Measurements from ENCODE around the gene CBX6.

Gene CBX6

DNA sequence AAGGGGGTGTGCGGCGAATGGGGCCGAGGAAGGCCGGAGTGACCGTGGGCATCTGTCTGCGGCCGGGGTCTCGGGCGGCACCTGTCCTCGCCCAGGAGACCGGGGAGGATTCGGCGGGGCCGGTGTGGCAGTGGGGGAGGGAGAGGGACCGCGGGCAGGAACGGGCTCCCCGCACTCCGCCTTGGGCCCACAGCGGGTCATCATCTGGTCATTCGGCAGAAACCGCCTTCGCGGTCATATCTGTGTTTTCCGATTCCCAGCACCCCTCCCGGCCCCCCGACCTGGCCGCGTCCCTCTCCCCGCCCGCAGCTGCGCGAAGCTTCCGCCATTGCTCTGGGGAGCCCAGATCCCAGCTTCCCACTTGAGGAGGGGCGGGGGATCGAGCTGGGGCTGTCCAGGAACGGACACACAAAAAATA is 824 bp upstream of the CBX6 start:
- peak; percentile 49 for DNase-seq

DNA sequence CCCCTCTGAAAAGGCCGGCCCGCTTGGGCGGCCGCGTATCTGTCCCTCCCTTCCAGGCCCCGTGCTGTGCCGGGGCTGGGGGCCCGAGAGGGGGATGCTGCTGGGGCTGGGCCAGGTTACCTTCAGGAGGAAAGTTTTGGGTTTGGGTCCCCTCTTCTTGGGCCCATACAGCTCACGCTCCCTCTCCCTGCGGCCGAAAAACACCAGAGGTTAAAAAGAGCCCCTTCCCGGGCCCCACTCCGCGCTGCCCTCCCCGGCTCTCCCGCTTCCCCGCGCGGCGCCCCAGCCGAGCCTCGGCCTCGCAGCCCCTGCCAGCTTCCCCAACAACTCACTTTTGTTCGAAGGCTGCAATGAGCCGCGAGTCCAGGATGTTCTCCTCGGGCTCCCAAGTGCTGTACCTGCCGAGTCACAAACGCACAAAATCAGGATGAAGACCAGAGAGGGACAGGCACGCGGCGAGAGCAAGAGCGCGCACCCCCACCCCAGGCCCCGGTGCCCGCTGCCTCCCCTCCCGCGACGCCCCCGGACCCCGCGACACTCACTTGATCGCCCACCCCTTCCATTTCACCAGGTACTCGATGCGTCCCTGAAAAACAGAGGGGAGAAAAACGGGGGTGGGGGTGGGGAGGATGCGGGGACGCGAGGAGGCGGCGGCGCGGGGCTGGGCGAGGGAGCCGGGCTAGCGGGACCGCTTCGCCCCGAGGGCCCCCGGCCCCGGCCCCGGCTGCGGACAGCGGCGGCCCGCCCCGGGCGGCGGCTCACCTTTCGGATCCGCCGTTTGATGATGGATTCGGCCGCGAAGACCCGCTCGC is 450 bp downstream of the CBX6 start:
- peak; percentile 27 for DNase-seq

DNA sequence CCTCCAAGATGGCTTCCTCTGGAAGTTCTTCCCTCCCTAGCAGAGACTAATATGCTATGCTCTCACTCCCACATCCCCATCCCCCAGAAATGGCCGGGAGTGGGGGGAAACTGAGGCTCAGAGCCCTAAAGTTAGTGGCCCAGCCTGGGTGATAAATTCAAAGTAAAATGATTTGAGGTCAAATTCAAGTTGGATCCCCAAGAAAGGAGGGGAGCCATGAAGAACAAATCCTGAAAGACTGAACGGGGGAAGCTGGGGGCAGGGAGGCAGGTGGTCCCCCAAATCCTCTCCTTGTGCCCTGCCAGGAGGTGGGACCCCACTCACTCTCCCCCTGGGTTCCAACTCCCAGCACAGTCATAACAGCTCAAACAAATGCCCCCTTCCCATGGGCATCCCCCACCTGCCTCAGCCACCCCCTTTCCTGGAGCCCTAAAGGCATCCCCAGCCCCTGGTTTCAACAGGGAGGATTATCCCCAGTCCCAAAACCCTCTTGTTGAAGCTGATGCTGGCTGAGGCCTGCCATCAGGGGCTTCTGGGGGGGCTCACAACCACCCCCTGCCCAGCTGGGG is 1.1 kb downstream of the CBX6 start:
- no peak for DNase-seq

DNA sequence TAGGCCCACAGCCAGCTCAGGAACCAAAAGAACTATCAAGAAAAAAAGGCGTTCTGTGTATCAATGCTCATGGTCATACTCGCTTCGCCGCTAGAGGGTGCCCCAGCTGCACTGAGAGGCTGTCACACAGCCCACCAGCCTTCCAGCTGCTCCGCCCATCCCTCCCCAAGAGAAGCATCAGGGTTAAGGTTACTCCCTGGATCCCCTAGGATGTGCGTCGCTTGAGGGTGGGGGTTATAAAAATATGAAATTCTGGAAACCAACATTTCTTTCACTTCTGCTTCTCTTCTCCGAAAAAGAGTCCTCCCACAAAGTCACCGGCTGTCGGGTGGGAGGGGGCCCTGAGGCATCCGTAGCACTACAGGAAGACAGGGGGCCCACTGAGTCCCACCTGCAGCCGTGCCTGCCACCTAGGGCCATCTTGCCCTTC is 1.7 kb downstream of the CBX6 start:
- DNase-seq = peak; percentile 97

DNA sequence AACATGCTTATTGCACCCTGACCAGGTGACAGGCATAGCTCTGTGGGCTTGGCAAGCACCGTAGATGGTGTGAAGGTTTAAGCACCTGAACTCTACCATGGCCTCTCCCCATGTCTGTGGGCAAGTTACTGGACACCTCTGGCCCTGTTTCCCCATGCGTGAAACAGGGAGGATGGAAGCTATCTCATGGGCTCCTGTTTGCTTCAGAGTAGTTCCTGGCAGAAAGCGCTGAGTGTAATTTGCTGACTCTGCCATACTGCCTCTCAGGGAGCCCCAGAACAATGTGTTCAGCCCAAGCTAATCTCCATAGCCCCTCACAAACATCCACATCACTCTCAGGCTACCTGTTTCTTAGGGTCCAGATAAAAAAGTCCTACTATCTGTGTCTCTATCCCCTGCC is 2.4 kb downstream of the CBX6 start:
- no peak for DNase-seq

DNA sequence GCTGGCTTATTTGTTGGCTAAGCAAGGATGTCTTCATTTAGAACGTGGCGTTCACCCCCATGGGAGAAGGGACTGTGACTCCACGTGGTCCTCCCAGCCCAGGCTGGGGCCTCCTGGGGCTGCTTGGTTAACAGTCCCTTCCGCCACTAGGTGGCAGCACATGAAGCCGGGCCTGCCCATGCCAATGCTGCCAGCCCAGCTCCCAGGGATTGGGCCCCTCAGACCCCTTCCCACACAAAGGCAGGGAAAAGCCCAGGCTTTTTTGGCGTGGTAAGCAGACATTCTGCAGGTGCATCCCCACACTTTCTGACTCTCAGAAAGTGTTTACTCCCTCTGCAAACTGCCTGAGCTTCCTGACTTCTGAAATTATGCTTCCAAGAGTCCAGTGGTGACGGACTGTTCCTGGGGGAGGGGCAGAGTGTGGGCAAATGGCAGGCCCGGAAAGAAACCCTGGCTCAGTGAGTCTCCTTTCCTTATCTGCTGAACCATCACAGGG is 3.1 kb downstream of the CBX6 start:
- peak; percentile 90 for DNase-seq

DNA sequence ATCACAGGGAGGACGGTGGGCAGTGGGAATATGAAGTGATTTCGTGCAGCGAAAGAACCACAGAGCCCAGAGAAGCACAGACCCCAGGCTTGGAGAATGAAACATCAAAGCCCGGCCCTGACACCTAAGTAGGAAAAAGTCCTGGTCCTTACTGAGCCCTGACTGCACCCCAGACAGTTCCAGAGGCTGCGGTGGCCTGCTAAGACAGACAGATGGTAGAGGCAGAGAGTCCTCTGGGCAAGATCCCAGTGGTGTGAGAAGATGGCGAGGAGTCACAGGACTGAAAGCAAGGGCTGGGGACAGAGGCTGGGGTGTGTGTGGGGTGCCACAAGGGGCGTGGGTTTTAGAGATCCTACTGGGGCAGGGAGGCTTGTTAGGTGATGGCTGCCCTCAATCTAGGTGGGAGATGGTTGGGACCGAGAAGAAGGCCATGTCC is 3.7 kb downstream of the CBX6 start:
- no peak for DNase-seq

DNA sequence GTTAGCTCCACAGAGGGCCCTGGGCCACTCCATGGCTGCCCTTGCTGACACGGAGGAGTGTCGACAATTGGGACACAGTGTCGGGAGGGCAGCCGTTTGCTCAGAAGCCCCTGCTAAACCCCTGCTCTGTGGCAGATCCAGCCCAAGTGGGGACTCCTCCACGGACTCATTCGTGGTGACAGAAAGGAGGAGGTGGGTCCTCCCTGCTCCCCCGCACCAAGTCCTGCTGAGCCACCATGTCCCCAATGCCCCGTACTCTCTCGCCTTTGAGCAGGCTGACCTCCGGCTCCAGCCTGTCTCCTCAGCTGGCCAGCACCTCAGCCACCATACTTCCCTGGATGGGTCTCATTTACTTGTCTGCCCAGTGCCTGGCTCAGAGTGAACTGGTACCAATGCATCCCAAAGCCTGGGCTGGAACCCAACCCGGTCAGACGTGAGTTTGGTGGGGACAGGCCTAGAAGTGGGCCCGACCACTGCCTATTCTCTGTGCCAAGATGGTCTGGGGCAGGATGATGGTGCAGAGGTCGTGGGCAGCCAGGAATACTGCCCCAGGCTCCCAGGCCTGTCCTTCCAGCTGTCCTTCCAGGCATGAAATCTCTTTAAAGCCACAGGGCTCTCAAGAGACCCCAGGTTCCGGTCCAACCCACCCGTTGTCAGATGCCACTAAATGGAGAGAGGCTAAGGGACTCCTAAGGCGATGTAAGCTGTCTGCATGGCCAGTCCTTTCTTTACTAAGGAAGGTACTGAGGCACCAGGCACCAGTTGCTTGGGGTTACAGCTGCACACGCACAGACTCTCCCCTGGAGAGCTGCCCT is 4.3 kb downstream of the CBX6 start:
- DNase-seq = no peak

DNA sequence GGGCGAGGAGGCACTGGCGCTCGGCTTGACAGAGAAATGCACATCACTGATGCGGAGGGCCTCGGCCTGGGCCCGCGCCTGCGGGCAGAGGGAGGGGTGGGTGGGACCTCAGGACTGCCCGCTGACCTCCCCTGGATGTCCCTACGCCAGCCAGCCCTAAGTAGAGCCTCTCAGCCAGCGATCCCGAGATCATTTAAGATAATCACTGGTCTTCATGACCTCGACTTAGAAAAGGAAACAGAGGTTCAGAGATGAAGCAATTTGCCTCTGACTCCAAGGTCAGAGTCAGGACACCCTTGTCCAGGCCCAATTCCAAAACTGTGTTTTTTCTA is 4.9 kb downstream of the CBX6 start:
- DNase-seq = no peak

DNA sequence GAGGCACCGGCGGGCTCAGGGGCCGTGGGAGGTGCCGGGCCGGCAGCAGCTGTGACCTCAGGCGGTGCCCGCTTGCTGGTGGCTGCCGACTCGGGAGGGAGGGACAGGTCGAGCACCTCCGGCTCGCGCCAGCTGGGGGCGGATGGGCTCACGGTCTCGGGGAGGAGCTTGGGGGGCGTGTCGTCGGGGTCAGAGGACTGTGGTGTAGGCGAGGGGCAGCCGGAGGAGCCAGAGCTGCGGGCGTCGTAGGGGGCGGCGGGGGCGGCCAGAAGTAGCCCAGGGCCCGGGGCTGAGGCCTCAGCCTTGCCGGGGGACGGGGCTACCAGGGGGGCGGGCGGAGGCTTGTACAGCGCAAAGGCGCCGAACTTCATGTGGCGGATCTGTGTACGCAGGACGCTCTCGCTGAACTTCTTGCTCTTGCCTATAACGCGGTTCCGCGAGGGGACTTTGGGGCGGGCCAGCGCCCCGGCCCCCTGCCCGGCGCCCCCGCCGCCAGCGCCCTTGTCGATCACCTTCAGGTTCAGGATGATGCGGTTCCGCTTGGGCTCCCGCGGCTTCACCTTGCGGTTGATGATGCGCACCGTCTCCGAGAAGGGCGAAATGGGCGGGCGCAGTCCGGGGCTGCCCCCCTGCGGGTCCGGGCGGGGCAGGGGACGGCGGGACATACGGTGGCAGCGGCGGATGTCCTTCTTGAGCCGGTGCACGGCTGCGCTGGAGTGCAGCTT is 5.5 kb downstream of the CBX6 start:
- no peak for DNase-seq

DNA sequence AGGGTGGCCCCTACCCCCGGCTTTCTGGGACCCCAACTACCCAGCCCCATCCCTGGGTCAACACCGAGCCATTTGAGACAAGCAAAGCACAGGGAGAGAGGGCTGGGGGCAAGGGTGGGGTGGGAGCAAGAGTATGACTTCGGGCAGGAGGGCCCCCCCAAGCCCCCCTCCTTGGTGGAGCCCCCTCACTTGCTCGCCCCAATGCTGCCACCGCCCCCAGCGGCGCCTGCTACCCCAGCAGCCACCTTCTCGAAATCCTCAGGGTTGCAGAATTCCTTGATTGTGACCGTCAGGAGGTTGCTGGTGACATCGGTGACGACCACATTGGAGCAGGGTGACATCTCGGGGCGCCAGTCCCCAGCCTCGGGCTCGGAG is 6.0 kb downstream of the CBX6 start:
- no peak for DNase-seq

DNA sequence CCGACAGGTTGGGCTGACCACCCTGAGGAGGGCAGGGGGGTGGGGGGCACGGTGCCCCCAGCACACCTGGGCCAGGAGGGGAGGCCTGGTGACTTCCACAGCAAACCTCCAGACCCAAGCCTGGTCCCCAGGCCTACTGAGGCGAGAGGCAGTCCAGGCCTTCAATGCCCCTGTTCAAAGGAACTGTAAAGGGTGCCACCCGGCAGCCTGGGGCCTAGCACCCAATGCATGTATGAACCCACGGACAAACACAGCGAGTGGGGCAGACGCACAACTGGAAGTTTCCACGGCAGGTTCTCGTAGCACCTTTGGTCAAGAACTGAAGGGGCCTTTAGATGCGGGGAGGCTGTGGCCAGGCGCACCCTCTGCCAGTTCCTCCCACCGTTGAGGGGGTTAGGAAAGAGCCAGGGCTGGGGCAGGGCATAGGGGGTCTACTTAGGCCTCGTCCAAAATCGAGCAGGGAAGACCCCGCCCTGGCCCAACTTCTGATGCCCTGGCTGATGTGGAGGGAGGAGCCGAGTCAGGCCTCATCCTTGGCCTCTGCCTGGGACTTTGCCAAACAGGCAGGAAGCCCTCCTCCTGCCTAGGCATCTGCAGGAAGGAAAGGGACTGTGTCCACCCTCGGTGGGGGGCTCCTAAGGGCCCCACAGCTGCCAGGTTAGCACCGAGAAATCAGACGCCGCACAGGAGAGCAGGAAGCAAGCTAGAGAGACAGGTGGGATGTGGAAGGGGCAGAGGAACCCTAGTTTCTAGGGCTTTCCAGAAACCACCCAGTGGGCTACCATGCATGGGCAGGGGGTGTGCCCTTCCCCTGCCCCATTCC is 6.6 kb downstream of the CBX6 start:
- DNase-seq = no peak

DNA sequence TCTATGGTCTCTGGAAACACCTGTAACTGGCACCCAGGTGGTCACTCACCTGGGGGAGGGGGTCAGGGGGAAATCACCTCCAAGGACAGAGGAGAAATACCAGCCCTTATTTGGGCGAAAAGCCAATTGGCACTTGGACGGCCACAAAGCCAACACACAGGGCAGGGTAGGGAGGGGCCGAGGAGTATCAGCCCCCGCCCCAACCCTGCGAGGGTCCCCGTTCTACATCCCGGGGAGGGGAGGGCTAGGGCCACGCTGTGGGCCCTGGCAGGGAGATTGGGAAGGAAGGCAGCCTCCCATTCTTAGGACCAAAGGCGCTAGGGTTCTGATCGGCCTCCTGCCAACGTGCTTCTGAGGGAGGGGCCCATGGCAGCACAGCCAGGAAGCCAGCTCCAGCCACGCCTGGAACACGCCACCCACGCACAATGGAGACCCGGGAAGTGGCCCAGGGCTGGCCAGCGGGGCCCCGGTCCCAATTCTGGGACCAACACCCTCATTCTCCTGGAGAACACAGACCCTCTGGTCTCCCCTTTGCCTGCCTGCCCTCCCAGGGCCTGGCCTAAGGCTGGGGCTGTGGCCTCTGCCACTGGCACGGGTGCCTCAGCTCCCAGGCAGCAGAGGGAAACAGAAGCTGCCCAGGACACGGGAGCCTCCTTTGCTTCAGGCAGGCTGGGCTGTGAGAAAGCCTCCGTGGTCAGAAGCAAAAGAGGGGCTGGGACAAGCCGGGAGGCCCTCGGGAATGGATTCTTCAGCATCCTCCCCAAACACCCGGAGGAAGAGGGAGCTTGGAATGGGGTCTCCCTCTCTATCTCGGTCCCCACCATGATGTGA is 7.4 kb downstream of the CBX6 start:
- no peak for DNase-seq

DNA sequence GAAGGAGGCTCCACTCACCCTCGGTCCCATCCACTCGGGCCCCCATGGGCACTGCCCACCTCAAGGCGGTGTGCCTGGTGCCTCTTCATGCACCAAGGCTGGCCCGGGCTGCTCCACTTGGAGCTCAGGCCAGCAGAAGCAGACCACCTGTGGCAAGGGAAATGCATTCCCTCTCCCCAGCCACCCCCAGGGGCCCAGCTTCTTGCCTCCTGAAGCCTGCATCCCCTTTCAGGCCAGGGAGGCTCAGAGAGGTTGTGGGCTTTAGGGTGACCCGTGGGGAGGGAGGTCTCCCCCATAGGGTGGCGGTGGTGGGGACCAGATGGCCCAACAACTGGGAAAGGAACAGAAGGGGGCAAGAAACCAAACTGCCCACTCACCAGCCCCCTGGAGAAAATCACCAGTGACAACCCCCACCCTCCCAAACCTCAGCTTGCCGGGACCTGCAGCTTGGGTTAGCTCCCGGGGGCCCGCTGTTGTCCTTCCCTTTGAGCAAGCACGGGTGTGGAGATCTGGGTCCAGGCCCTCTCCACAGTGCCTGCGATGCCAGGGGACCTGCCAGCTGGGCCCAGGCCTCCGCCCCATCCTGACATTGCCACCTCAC is 8.4 kb downstream of the CBX6 start:
- DNase-seq = no peak

DNA sequence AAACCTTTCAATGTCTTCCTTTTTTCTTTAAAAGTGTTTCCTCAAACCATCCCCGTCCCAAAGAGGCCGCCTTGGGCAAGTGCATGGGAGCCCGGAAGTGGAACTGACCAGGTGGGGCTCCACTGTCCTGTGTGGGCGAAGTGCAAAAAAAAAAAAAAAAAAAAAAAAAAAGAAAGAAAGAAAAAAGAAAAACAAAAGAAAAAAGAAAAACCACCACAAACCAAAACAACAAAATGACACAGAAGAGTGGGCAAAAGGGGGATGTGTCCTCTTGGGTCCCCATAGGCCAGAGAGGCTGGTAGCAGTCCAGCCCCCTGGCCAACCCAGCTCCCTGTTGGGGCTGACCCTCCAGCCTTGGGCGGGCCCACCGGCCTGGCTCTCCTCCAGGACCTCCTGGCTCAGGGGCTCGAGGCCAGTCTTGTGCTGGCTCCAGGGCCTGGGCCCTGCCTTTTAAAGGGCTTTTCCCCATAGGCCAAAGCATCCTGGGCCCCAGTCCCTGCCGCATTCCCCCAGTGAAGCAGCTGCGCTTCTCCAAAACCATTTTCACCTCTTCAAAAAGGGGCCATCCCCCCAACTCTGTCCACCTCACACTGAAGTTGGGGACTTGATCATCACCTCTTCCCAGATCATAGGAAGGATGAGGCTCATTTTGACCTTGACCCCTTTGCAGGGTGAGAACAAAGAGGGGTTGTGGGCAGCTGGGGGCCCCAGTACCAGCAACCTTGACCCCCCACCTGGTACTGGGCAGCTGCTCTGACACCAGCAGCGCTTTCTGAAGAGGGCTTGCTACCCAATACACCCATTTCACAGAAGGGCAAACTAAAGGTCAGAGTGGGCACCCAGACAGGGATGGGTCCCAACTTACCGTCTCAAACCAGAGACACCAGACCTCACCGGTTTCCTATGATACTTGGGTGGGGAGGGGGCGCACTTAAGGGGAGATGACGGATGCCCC is 9.4 kb downstream of the CBX6 start:
- DNase-seq = no peak

DNA sequence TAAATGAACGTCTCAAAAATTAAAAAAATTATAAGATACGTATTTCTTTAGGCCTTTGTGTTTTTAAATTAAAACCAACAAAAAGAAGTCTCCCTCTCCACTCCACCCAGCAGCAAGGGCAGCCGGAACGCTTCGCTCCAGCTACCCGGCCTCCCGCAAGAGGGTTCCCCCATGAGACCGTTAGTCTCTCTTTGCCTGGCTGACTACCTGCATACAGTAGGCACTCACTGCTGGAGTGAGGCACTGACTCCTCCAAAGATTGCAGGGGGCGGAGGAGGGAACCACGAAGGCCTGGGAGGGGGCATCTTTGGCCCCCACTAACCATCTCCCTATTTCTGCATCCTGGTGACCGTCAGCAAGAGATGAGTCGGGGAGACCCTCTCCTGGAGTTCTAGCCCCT is 10.1 kb downstream of the CBX6 start:
- DNase-seq = no peak

DNA sequence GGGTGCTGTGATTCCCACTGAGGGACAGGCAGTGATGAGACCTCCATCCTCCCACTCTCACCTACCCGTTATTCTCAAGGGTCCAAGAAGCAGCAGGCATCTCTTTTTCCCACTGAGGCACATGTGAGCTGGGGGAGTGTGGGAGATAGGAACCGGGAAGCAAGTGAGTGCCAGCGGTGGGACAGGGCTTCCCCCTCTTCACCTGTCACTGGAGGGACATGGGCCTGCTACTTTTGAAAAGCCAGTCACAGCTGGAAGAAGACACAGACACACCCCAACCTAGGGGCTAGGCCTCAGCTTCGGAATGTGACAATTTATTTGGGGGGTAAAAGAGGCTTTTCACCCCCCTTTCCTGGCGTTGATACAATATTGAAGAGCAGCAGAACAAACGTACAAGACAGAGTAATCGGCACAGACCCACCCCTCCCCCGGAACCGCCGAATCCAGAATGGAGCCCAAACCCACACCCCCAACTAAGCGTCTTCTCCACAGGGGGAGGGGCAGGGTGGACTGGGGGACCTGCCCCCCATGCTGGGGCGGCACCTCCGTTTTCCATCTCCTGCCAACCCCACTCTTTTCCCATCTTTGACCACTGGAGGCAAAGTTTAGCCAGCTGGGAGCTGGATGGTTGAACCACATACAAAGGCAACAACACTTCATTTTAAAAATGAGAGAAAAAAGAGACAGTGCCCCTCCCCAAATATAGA is 10.7 kb downstream of the CBX6 start:
- no peak for DNase-seq

DNA sequence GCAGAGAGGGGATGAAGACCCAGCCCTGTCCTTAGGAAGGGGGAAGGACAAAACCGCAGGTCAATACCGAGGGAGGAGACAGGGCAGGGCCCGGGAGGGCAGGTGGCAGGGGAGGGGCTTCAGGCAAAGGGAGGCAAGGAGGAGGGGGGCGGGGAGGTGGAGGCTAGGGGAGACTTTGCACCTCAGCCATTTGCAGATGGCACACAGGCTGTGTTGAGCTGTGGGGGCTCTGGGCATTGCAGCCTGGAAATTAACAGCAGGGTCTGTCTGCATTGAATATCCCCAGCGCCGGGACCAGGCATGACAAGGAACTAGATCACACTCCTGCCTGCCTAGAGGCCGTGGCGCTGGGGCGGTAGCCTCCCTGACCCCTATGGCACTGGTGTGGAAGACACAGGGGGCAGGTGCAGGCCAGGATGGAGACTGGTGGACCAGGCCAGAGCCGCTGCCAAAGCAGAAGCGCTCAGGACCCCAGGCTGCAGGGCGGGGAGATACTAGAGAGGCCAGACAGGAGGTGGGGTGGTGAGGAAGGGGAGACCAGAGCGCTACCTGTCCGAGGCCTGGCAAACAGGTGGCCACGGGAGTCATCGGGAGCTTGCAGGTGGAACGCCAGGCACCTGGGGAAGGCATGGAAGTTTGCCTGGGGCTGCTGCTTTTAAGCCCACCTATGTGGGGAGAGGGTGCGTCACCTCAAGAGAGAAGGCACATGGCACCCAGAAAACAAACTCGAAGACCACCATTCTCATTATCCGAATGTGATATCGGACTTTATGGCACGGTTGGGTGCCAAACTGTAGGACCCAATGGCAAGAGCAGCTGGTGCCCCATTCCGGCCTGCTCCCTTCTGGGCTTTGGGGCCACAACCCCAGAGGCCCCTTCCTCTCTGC is 11.5 kb downstream of the CBX6 start:
- no peak for DNase-seq
